NCI-H460 (cell line): ENCODE results near the gene FAM222A. TPM values are rescaled to one million over a fixed set of nuclear protein-coding genes. Genes with fewer than 3 reads are reported as not detected.

Experiments
- DNase-seq: peaks from one replicate; pipeline ENCODE4 v3.0.0-alpha.2; 2016; ENCODE audit warnings: low read depth; ENCODE audit errors: extremely low read depth
- total RNA-seq: library from RNA; depleted of rRNA; stranded (reverse); fragments of >200 nt; shearing (Covaris generic); gene quantifications from 2 replicates; pipeline ENCODE4 v1.2.3, GENCODE V29; 2014

FAM222A gene
- total RNA-seq, 1 experiment from 2014 or later = 0.25 TPM

GRCh38 chr12:109770104-109770860 is 56.7 kb downstream of the FAM222A start:
- DNase-seq = no peak

- no peak for DNase-seq
Observed at GRCh38 chr12:109770861-109771670, 57.4 kb downstream of the FAM222A start.

- no peak for DNase-seq
Observed at GRCh38 chr12:109771746-109772621, 58.4 kb downstream of the FAM222A start.

GRCh38 chr12:109772622-109773321 is 59.1 kb downstream of the FAM222A start:
- no peak for DNase-seq

GRCh38 chr12:109773384-109774011 is 59.9 kb downstream of the FAM222A start:
- DNase-seq = peak; percentile 20

GRCh38 chr12:109775172-109775881 is 61.7 kb downstream of the FAM222A start:
- peak; percentile 67 for DNase-seq

GRCh38 chr12:109776624-109777023 is 63.0 kb downstream of the FAM222A start:
- DNase-seq = no peak

- peak; percentile 50 for DNase-seq
Observed at GRCh38 chr12:109777544-109777943, 63.9 kb downstream of the FAM222A start.

GRCh38 chr12:109778684-109779083 is 65.1 kb downstream of the FAM222A start:
- no peak for DNase-seq

GRCh38 chr12:109779382-109779781 is 65.8 kb downstream of the FAM222A start:
- DNase-seq = no peak

- DNase-seq = no peak
Observed at GRCh38 chr12:109781668-109782325, 68.2 kb downstream of the FAM222A start.

GRCh38 chr12:109782326-109782703 is 68.7 kb downstream of the FAM222A start:
- DNase-seq = no peak

- no peak for DNase-seq
Observed at GRCh38 chr12:109783135-109783964, 69.7 kb downstream of the FAM222A start.

- no peak for DNase-seq
Observed at GRCh38 chr12:109783965-109784244, 70.3 kb downstream of the FAM222A start.

GRCh38 chr12:109785854-109786253 is 72.2 kb downstream of the FAM222A start:
- DNase-seq = no peak

GRCh38 chr12:109786799-109787198 is 73.2 kb downstream of the FAM222A start:
- no peak for DNase-seq

GRCh38 chr12:109789526-109790048 is 76.0 kb downstream of the FAM222A start:
- DNase-seq = no peak

GRCh38 chr12:109792992-109793391 is 79.4 kb downstream of the FAM222A start:
- no peak for DNase-seq
